TTC549 (cell line): Measurements from ENCODE around the gene BMP4.

ENCODE experiments used
- FAIRE-seq: peaks from 2 replicates; lab custom pipeline; 2012; peaks lifted over from hg19 to GRCh38; lab: Jason Lieb, UNC

Gene BMP4

DNA sequence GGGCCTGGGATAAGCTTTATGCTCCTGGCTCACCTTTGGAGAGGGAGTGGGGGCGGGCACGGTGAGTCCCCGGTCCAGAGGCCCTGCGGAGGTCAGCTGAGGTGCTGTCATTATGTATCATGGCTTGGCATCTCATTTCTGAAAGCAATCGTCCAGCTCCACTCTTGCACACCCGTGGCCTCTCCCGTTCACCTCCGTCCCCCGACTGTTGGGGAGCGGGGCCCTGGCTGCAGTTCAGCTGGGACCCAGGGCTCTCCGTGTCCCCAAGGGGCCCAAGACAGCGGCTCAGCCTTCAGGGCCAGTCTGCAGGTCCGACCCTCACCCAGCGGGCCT, 10.6 kb downstream of the BMP4 start:
- no peak for FAIRE-seq

DNA sequence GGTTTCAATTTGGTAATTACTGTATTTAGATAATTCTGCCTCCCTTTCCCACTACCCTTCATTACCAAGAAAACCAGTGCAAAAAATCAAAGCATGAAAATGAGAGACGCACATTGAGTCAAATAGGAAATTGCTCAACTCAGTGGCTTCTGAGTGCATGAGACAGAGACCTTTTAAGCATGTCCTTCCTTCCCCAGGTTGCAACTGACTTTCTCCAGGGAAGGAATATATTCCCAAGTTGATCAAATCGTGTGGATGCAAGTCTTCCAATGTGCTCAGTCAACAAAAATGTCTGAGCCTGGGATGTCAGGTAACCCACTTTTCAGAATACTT, 12.9 kb downstream of the BMP4 start:
- FAIRE-seq = no peak

DNA sequence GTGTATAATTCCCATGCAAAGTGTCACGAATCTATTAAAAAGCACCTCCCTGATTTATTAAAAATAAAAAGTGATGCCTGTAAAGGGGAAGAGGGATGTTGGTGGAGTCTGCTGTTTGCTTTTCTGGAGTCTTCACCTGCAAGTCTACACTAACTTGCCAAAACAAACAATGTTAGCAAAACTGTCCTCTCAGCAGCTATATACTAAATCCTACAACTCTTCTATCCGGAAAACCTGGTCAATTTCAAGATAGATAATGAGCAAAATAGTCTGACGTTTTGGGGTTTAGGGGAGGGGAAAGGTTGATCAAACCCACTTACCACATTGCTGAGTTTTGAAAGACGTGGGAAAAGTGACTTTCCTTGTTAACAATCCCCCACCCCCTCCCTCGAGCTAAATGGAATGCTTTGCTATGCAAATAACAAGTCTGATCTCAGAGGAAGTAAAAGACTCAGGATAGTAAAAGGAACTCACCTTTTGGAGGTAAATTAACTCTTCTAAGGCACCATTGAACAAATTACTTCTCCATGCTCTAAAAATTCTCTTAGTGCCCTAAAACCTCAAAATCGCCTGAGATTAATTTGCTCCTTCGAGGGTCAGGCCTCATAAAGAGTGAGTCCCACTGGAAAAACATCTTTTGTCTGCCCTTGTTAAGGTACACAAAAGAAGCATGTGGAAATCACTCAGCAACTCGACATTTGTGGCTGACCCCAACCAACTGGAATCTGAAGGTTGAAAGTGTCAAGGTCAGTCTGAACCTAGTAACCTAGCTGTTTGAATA, 13.5 kb downstream of the BMP4 start:
- no peak for FAIRE-seq

DNA sequence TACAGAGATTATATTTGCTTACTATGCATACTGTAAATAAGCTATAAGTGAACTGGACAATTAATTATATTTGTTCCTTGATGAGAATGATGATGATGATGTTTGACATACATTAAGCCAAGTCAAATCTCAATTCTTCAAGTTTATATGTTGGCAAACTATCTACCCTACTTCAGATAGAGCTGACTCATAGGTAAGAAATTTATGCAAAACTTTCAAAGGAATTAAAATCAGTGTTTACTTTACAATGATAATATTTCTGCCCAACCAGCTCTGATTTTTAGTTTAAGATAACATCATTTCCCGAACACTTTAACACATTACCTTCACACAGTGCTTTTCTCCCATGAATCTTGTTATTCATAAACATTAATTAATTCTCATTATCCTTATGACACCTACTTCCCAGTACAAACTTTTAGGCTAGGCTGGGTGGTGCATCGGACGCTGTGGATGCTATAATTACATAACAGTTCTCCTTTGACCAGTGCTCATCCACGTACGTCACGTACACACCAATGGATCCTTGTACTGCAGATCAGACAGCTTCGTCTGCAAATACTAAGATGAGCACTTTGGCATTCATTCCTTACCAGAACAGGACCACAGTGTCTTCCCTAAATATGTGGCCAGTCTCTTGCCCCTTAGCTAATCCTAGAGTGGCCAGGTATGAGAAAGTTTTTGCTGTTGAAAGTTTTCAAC, 18.3 kb downstream of the BMP4 start:
- no peak for FAIRE-seq

DNA sequence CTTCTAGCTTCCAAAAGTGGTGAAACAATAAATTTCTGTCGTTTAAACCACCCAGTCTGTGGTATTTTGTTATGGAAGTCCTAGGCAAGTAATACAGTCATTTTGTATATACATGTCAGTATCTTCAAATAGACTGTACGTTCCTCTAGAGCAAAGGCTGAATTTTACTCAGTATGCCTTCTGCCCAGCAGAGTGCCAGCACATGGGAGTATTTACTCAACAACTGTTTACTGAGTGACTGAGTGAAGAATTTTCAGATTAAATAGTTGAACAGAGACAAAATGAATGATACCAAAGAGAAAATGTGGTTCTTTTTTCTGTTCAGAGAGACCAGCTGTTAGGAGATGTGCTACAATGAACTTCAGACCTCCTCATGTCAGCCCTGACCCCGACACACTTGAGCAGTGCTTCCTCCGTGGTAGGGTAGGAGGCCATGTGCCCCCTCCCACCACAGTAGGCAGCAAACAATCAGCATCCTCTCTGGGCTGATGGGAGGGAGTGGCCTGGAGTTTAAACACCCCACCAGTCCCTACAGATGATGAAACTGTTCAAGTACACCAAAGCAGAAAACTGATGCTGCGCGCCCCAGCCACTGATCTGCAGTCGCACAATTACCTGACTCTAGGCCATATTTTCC, 21.7 kb downstream of the BMP4 start:
- no peak for FAIRE-seq

DNA sequence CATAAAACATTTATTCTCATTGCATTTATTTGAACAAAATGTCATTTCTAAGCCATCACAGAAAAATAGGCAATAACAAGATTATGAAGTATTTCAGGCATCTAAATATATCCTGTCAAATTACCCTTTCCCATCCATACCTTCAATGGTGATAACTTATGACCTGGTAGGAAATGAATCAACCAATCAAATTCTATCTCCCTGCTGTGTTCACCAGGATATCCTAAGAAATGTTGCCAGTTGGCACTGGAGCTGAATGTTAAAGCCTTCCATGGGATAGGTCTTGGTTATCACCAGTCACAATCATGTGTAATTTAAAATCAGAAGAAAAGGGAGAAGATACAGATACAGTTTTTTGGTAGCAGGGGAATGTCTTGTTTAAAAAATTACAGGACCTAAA, 23.7 kb downstream of the BMP4 start:
- FAIRE-seq = no peak

DNA sequence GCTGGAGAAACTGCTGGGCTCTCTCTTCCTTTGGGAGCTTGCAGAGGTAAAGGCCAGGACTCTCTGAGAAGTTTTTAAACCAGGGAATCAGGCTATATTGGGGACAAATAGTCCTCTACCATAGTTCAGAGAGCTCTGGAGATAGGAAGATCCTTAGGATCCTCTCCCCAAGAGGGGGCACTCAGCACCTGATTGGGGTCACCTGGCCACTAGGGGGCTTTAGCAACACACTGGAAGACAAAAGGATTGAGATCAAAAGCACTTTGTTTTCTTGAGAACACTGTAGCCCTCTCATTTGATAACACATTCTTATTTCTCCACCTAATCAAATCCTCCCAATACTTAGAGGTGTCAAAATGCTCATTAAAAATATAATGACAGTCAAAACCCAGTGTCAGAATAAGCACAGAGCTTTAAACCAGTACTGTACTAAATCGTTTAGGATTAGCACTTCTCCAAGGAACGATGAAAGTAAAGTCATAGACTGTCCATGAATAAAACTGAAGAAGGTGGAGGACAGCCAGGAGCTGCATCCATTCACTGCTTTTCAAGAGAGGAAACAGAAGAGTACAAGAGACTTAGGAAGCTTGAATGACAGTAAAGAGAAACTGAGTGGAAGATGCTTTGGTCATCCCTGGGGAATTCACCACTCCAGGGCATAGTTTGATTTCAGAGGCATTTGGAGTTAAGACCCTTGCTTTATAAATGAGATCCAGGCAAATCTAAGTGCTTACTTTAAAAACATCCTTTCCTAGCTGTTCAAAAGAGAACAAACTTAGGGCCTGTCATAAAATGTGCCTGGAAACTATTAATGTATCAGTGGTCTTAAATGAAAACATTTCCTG, 26.5 kb downstream of the BMP4 start:
- no peak for FAIRE-seq

DNA sequence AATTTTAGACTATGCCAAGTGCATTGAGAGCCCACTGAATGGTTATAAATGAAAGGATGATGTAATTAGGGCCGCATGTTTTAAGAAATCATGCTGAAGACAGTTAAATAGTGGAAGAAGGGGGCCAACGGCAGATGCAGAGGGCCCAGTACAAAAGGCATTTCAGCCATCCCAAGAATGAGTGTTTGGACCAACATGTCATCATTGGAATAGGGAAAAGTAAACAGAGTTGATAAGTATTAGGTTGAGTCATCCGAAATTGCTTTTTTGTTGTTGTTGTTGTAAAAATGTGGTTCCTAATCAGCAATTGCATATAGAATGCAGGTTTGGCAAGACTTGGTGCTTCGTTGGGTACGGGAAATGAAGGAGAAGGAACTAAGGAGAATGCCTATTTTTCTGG, 29.5 kb downstream of the BMP4 start:
- peak; percentile 89 for FAIRE-seq

DNA sequence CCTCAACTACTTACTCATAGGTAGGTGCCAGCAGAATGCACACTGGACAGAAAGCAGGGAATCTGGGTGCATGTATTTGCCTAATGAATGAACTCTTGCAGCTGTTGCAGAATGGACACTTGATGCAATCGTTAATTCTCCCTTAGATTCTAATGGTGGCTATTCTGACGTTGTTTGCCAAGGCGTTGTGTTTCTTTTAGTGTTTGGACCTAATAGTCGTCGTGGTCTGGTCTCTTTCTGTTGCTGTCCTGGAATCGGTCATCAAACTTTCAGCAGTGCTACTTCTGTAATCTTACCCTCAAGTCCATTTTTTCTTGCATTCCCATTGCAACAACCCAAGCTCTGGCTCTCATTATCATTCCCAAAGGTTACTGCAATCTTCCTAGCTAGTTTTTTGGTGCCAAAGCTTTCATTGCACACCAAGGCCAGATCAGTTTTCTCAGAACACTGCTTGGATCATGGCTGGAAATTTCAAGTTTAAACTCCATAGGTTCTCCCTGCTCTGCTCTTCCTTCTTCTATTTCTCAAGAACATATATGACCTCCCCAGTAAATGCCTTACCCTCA, 31.3 kb downstream of the BMP4 start:
- no peak for FAIRE-seq

DNA sequence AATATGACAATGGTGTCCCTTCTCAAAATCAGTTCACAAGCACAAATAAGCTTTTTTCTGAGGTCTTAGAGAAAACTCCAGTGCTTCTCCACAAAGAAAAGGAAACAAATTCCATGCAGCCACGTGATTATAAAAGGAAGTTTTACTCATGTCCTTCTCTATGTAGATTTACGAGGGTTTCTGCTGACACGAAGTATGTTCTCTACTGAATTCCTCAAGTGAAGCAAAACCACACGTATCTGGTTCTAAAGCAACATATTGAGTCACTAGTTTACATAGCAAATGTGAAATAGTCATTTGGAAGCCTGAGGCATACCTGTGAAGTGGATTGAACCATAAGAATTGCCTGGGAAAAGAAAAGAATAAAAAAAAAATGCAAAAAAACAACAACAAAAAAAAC, 31.9 kb downstream of the BMP4 start:
- FAIRE-seq = peak; percentile 17

DNA sequence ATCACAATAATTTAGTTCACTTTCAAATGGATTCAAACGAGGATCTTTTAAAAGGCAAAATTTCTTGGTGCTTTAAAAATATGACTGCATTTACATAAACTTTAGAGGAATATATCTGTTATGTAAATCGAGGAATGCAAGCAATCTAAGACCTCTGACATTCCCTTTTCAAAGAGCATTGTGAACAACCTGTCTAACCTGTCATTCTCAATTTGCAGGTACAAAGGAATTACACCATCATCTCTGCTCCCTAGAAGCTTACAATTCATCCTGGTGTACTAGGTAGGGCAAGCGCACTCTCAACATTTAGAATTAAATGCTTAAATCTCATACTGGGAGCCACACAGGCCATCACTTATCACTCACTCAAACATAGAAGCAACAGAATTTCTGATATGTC, 35.6 kb downstream of the BMP4 start:
- no peak for FAIRE-seq

DNA sequence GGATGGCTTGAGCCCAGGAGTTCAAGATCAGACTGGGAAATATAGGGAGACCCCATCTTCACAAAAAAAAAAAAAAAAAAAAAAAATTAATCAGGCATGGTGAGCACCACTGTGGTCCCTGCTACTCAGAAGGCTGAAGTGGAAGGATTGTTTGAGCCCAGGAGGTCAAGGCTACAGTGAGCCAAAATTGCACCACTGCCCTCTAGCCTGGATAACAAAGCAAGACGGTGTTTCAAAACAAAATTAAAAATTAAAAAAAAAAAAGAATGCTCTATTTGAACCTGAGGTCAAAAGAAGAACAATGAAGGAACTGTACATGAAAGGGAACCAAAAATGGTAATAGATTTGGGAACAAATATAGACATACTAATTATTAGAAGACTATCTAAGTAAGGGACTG, 40.4 kb downstream of the BMP4 start:
- FAIRE-seq = no peak

DNA sequence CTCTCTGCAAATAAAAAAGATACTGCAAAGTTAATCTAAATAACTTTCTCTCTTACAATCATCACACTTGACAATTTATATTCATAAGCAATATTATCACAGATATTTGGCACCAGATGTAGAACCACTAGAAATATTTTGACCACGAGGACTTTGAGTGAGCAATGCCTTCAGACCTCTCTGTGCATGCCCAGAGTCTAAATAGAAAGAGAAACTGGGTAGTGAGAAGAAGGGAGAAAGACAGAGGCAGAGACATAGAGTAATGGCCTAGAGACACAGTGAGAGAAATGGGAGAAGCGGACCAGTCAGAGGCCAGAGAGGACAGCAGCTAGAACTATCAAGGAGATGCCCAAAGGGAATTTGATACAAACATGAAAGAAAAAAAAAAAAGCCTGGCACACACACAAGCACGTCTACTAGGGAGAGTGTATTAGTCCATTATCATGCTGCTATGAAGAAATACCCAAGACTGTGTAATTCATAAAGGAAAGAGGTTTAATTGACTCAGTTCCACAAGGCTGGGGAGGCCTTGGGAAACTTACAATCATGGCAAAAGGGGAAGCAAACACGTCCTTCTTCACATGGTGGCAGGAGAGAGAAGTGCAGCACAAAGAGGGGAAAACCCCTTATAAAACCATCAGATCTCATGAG, 41.1 kb downstream of the BMP4 start:
- FAIRE-seq = no peak

DNA sequence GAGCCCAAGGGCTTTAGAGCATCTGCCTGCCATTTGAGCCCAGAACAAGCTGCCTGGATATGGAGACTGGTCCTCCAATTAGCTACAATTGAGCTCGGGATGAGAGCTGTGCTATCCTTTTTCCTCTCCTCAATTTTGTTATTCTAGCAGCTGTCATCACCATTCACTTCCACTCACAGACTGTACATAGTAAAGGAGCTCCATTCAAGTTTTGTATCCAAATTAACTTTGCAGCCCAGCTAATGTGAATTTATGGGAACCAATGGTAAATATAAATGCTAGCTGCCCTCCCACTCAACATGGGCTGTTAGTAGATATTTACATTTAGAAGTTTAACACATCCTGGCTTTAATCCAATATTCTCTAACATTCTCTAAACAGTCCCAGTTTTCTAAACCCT, 44.6 kb downstream of the BMP4 start:
- no peak for FAIRE-seq

DNA sequence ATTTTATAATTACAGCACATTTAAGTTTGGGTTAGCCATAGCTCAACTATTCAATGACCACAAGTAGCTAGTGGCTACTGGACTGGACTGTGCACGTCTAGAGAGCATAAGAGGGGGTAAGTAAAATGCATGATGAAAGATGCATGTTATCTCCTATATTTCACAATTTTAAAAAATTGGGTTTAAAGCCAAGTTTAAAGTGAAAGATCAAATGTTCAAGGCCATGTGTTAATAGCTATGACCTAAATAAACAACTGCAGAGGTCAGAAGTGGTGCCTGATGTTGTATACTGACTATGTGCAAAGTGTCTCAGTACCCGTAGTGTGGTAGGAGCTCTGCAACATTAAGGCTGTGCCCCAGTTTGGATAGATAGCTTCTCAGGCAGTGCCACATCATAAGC, 48.2 kb downstream of the BMP4 start:
- no peak for FAIRE-seq

DNA sequence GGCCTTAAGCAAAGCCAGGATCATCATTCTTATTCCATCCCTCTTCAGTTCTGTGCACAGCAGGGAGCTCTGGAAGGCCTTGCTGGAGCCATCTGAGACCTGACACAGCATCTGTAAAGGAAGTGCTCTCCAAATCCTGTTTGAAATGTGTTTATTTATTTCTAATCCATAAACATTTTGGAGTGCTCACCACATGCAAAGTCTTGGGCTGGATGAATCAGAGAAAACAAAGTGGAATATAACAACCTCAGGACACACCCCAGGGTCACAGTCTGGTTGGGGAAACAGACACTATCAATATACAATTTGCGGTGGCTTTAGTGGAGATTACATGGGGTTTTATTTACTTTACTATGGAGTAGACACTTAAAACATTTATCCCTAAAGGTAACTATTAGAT, 54.3 kb downstream of the BMP4 start:
- peak; percentile 82 for FAIRE-seq

DNA sequence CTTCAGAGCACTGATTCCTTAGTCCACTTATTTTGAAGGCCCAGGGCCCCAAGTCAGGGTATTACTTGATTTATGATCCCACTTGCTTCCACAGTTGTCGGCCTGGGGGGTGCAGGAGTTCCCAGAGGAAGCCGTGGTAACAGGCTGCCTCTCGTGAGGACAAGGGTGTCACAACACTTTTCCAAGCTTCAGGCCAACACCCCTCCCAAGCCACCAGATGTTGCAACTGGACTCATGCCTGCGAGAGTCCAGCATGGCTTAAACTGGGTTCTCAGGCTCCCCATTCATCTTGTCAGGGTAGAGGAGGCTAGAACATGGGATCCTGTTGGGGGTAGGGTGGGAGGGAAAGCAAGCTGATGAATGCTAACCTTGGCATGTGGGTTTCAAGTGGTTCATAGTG, 56.1 kb downstream of the BMP4 start:
- FAIRE-seq = no peak
